GM10847 (cell line): ENCODE results near the gene CERT1.

Experiments
- POLR2A ChIP-seq: IDR thresholded peaks from 2 replicates; pipeline ENCODE4 v1.6.1; 2011; ENCODE audit not compliant: insufficient read length; ENCODE audit errors: extremely low read depth

Gene CERT1

DNA sequence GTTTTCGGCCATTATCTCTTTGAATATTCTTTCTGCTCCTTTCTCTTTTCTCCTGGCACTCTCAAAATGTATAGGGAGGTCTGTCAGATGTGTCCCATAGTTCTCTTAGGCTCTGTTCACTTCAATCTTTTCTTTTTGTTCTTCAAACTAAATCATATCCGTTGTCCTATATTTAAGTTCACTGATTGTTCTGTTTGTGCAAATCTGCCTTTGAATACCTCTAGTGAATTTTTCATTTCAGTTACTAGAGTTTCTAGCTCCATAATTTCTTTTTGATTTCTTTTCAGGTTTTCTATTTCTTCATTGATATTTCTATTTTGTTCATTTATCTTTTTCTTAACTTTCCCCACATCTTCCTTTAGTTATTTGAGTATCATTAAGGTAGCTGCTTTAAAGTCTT is 65.4 kb downstream of the CERT1 start:
- no peak for TF ChIP-seq POLR2A

DNA sequence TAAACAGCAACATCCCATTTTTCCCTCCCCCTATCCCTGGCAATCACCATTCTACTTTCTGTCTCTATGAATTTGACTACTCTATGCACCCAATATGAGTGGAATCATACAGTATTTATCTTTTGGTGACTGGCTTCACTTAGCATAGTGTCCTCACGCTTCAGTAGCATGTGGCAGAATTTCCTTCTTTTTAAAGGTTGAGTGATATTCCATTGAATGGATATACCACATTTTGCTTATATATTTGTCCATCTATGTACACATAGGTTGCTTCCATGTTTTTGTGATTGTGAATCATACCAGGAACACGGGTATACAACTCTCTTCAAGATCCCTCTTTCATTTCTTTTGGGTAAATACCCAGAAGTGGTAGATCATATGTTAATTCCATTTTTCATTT is 69.9 kb downstream of the CERT1 start:
- no peak for TF ChIP-seq POLR2A

DNA sequence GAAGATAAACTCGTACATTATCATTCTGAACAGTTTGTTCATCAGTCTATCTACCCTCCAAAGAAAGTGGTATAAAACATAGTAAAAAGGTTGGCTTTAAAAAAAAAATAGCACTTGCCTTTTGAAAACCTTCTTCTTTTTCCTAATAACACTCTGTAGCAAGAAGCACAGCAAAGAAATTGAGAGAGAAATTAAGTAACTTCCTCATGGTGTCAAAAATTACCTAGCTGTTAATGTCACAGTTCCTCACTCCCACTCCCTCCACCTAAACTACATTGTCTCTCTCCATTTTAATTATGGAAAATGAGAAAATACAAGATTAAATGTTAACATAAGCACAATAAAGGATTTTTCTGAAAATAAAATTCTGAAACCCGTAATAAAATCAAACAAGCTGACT is 72.2 kb downstream of the CERT1 start:
- TF ChIP-seq POLR2A = no peak

DNA sequence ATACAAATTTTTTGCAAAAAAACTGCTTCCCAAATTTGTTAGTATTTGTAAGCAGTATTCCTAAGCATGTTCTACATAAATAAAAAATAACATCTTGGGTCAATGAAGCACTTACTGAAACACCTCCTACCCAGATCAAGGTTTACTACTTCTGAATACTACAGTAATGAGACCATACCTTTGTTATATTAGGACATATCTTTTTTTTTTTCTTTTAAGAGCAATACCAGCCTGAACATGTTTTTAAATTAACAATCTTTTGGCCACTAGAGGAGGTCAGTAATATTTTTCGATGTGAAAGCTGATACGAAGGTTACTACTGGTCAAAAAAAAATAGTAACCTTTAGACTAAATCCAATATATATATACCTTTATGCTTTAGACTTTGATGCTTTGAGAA is 72.7 kb downstream of the CERT1 start:
- TF ChIP-seq POLR2A = no peak

DNA sequence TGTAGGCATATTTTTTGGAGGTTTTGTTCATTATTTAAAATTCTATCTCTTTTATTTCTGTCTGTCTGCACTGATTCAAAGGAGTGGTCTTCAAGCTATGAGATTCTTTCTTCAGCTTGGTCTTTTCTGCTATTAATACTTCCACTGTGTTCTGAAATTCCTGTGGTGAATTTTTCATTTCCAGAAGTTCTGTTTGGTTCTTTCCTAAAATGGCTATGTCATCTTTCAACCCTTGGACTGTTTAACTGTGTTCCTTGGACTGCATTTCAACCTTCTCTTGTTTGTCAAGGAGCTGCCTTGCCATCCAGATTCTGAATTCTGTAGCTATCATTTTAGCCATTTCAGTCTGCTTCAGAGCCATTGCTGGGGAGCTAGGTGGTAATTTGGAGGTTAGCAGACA is 76.3 kb downstream of the CERT1 start:
- TF ChIP-seq POLR2A = no peak

DNA sequence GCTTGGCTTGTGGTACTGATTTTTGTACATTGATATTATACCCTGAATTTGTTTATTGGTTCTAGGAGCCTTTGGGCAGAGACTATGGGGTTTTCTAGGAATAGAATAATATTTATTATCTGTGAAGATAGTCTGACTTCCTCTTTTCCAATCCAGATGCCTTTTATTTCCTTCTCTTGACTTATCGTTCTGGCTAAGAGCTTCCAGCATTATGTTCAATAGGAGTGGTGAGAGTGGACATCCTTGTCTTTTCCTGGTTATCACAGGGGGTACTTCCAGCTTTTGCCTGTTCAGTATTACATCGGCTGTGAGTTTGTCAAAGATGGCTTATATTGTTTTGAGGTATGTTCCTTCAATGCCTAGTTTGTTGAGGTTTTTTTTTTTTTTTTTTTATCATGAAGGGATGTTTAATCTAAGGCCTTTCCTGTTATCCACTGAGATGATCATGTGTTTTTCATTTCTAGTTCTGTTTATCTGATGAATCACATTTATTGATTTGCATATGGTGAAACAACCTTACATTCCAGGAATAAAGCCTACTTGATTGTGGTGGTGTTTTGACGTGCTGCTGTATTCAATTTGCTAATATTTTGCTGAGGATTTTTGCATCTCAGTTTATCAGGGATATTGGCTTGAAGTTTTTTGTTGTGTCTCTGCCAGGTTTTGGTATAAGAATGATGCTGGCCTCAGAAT is 77.5 kb downstream of the CERT1 start:
- no peak for TF ChIP-seq POLR2A

DNA sequence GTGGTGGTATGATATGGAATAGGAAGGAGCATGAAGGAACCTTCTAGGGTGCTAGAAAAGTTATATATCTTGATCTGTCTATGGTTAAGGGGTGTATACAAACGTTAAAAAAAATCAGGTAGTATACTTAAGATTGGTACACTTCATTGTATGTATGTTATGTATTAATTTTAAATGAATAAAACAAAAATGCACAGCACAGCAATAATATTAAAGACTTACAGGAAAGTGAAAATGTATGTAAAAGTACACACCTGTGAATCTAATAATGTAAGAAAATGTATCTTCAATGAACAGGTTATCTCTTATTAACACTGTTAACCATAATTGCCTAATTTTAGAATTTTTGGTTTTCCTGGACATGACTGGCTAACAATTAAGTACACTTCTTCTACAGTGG is 97.2 kb downstream of the CERT1 start:
- no peak for TF ChIP-seq POLR2A

DNA sequence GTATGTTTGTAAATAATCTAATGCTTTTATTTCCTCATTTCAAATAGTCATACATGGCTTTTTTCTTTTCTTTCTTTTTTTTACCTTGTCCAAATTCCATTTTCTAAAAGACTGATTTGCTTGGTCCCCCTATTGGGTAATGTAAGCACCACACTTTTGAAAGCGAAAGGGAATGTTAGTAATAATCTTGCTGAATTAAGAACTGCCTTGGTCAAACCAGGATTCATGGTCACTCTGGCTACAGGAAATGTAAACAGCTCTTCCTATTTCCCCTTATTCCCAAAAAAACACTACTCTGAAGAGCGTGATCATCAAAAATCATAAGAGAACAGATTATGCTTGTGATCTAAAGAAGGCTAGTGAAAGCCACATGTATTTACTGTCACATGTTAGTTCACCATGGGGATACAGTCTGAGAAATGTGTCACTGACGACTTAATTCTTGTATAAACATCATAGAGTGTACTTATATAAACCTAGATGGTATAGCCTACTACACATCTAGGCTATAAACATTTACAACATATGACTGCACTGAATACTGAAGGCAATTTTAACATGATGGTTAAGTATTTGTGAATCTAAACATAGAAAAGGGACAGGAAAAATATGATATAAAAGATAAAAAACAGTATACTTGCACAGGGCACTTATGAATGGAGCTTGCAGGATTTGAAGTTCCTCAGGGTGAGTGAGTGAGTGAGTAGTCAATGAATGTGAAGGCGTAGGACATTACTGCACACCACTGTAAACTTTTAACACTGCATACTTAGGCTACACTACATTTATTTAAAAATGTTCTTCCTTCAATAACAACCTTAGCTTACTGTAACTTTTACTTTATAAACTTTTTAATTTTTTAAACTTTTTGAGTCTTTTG is 99.1 kb downstream of the CERT1 start:
- no peak for TF ChIP-seq POLR2A

DNA sequence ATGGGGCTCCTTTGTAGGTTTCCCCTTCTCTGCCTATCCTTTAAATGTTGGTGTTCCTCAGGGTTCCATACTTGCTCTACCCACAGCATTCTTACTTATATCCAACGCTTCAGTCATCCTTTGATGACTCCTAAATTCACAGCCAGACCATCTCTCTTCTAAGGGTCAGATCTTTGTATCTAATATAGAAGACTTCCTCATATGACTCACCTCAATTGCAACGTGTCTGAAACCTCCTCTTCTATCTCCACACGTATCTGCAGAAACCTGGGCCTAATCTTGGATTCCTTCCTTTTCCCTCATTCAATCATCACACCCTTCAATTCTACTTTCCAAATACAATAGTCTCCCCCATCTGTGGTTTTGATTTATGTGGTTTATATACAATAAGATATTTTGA is 106.1 kb downstream of the CERT1 start:
- no peak for TF ChIP-seq POLR2A

DNA sequence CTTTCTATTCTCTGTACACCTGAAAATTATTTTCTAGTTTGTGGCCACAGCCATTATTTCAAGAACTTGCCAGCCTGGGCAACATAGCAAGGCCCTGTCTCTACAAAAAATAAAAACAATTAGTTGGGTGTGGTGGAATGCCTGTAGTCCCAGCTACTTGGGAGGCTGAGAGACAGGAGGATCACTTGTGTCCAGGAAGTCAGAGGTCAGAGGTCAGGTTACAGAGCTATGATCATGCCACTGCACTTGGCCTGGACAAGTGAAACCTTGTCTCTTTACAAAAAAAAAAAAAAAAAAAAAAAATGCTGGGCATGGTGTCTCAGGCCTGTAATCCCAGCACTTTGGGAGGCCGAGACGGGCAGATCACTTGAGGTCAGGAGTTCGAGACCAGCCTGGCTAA is 116.2 kb downstream of the CERT1 start:
- no peak for TF ChIP-seq POLR2A

DNA sequence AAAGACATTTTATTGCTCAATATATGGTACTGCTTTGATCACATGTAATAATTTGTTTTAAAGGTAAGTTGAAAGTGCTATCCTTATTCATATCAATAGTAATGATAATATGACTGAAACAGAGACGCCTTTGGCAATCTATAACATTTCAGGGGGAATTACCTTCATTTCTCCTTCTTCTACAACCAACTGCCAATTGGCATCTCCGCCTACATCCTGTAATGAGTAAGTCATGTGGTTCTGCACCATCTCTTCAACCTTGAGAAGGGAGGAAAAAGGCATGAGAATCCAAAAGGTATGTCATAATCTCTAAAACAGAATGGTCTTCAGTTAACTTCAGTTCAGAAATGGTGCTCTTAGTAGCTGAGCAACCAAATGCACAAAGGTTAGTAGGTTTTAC is 122.0 kb downstream of the CERT1 start:
- TF ChIP-seq POLR2A = no peak

DNA sequence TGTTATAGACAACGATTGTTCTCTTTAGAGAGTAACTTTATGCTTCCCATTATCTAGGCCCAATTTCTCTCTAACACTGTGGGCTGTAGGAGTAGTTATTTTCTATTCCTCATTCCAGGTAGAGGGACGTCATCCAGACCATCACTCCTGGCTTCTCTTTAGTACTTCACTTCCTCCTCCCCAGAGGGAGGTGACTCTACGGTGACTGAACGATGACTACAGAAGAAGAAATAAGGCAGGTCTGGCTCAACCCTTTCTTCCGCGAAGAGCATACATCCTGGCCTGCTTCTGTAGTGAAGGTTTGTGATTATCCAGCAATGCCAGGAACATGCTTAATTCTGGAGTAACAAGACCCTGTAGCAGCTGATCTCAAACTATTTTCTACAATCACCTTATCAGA is 123.6 kb downstream of the CERT1 start:
- TF ChIP-seq POLR2A = no peak

DNA sequence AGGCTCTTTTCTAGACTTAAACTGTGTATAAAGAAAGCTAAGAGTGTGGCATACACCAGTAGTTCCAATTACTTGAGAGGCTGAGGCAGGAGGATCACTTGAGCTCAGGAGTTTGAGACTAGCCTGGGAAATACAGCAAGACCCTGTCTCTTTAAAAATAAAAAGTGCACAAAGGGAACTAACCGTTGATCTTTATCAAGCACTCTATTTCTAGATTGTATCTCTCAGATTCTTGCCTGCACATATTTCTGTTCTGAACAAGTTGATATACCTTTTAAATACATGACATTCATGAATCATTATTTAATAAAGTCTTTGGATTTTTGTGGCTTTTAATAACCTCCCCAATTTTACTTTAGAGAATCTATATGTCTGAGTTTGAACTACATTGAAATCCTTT is 127.2 kb downstream of the CERT1 start:
- no peak for TF ChIP-seq POLR2A

DNA sequence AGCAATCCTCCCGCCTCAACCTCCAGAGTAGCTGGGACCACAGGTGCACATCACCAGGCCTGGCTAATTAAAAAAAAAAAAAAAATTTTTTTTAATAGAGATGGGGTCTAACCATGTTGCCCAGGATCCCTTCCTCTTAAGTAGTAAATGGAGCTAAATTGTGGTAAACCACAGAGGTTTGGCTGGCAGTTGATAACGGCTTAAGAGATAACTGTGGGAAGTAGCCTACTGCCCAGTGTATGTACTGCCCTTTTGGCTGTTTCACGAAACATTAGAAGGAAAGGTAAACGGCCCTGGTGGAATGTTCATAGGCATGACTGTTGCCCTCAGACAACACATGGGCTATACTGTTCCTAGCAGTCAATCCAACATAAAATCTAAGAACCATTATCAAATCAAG is 130.0 kb downstream of the CERT1 start:
- TF ChIP-seq POLR2A = no peak

DNA sequence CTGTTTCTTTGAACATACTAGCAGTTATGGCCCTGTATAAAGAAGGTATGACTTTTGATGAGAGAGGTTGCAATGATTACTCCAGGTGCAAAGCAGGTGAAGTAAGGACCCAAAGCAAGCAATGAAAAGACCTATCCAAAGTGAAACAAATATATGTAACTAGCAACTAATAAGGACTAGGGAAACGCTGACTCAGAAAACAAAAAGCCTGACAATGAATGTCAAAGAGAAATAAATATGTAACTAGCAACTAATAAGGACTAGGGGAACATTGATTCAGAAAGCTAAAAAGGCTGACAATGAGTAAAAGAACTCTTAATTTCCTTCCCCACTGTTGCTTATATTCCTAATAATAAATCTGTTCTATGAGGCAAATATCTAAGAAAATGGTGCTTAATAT is 131.3 kb downstream of the CERT1 start:
- no peak for TF ChIP-seq POLR2A

DNA sequence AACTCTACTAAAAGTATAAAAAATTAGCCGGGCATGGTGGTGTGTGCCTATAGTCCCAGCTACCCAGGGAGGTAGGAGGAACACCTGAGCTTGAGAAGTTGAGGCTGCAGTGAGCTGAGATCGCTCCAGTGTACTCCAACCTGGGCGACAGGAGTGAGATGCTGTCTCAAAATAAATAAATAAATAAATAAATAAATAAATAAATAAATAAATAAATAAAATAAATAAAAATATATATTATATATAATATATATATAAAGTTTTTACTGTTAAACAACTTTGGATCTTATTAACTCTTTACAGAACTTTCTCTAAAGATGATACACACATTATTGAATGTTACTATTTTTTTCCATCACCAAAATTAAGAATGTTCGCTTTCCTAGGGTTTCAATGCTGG is 136.0 kb downstream of the CERT1 start:
- no peak for TF ChIP-seq POLR2A

DNA sequence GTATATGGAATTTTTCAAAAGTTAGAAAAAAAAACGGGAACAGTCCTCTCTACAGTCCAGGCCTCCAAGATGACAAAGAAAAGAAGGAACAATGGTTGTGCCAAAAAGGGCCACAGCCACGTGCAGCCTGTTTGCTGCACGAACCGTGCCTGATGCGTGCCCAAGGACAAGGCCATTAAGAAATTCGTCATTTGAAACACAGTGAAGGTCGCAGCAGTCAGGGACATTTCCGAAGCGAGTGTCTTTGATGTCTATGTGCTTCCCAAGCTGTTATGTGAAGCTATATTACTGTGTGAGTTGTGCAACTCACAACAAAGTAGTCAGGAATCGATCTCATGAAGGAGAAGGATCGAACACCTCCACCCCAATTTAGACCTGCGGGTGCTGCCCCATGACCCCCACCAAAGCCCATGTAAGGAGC is 137.0 kb downstream of the CERT1 start:
- TF ChIP-seq POLR2A = no peak
